Panc1 (cell line): ENCODE data around the gene DLG2. TPM values are rescaled to one million over a fixed set of nuclear protein-coding genes. Genes with fewer than 3 reads are reported as not detected.

Source experiments
- ATAC-seq: fragments of 200-7000 bp; cut with Tn5 transposase; 2 replicates; pipeline ENCODE4 v1.9.1; 2020; ENCODE audit warnings: mild to moderate bottlenecking, moderate library complexity
- BruUV-seq: library from RNA; stranded (reverse); fragments of 400-500 nt; replicated peaks from 2 replicates; lab custom pipeline; 2021; lab: Mats Ljungman, UMichigan
- CTCF ChIA-PET: fragments of 300-600 bp; sonication (Branson Sonifier 250); formaldehyde crosslinking; loops from one replicate; lab custom pipeline; 2022; ENCODE audit warnings: antibody characterized with exemption; lab: Charles Lee
- POLR2A ChIA-PET: fragments of 300-600 bp; sonication (Branson Sonifier 250); formaldehyde crosslinking; loops from one replicate; lab custom pipeline; 2022; ENCODE audit warnings: antibody characterized with exemption; lab: Charles Lee
- DNase-seq: peaks from one replicate; pipeline ENCODE4 v3.0.0-alpha.2; 2010; ENCODE audit warnings: low read depth, low spot score
- H3K27ac ChIP-seq: 2 replicates; pipeline ENCODE4 v1.5.1; 2011; ENCODE audit warnings: mild to moderate bottlenecking, low read length, inconsistent platforms
- H3K27me3 ChIP-seq: fragments of 200-500 bp; sonication (Bioruptor generic); 2 replicates; pipeline ENCODE4 v1.6.0; 2014; ENCODE audit warnings: low read length, inconsistent platforms; ENCODE audit not compliant: control insufficient read depth, insufficient read depth
- H3K36me3 ChIP-seq: fragments of 200-500 bp; sonication (Bioruptor generic); 2 replicates; pipeline ENCODE4 v1.5.1; 2014; ENCODE audit warnings: inconsistent platforms, mild to moderate bottlenecking, low read length, moderate library complexity; ENCODE audit not compliant: control insufficient read depth, insufficient read depth
- H3K4me1 ChIP-seq: 2 replicates; pipeline ENCODE4 v1.5.1; 2011; ENCODE audit warnings: inconsistent platforms, mild to moderate bottlenecking, low read length, moderate library complexity; ENCODE audit not compliant: control insufficient read depth, insufficient read depth
- H3K4me3 ChIP-seq, 2 experiments: 2 replicates each; pipeline ENCODE4 v1.5.1; 2011 to 2012; ENCODE audit warnings: low read depth in 2 of 2, low read length in 2 of 2, mild to moderate bottlenecking in 2 of 2, inconsistent platforms in 1 of 2, moderate library complexity in 1 of 2
- H3K9me3 ChIP-seq: fragments of 200-500 bp; sonication (Bioruptor generic); 2 replicates; pipeline ENCODE4 v1.5.1; 2014; ENCODE audit warnings: low read depth, mild to moderate bottlenecking, inconsistent platforms, low read length, moderate library complexity; ENCODE audit not compliant: control insufficient read depth, insufficient read depth
- POLR2AphosphoS5 ChIP-seq: IDR thresholded peaks from 2 replicates; pipeline ENCODE4 v1.6.1; 2012; ENCODE audit warnings: mild to moderate bottlenecking, low read depth, low read length, moderate library complexity
- SIN3A ChIP-seq: IDR thresholded peaks from 2 replicates; pipeline ENCODE4 v1.6.1; 2012; ENCODE audit warnings: low read depth, mild to moderate bottlenecking, low read length, moderate library complexity, borderline replicate concordance; ENCODE audit not compliant: insufficient read depth
- TCF7L2 ChIP-seq: IDR thresholded peaks from 2 replicates; pipeline ENCODE4 v1.6.1; 2011; ENCODE audit warnings: mild to moderate bottlenecking, low read depth, low read length, inconsistent platforms
- in situ Hi-C: cut with HindIII; loops from 2 replicates; pipeline ENCODE4 v1.10.0; 2016; ENCODE audit warnings: low sequenced_read_pairs, low pct_unique_long_range_greater_than_20kb
- intact Hi-C: fragments of 100-400 bp; cut with micrococcal nuclease; formaldehyde crosslinking; loops from one replicate; pipeline ENCODE4 v1.10.0; 2022; ENCODE audit not compliant: unreplicated experiment
- total RNA-seq: library from RNA; stranded (reverse); gene quantifications from one replicate; pipeline ENCODE4 v1.2.1, GENCODE V29; 2021; ENCODE audit not compliant: unreplicated experiment
- TF ChIP-seq, protein P1 (sequence below): fragments of 450-650 bp; IDR thresholded peaks from 2 replicates; pipeline ENCODE4 v1.5.1; 2017; ENCODE audit warnings: mild to moderate bottlenecking
- TF ChIP-seq, protein P2 (sequence below), 2 experiments: IDR thresholded peaks; 2 replicates each; pipeline ENCODE4 v1.6.1; 2011 to 2012; ENCODE audit warnings: low read depth in 2 of 2, control low read depth in 1 of 2, low read length in 1 of 2, mild to moderate bottlenecking in 1 of 2, moderate library complexity in 1 of 2; ENCODE audit not compliant: insufficient read depth in 1 of 2

The DLG2 gene
- total RNA-seq, 1 experiment from 2014 or later: 4.2 TPM

DNA sequence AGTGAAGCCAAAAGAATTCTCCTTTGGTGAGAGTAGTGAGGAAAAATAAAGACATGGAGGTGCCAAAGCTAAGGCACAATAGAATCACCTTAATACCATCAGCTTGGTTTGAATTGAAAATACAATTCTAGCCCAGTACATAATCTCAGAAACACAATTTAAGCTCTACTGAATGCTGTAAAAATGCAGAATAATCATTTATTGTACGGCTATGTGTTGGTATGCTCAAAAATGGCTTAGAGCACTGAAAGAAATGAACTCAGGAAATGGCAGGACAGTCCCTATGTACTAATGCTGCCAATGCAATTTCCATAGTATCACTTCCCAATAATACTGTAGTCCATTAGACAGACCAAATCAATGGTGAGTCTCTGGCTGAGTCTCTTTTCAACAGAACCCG lies 798.5 kb downstream of the DLG2 start:
- in situ Hi-C loops: no loop called here
- DNase-seq (no peak), ATAC-seq (no peak)
- Histone ChIP-seq H3K4me1 (no peaks in the 10 kb centered on the region), H3K4me3 (no peak overlapping the region), H3K36me3 (no peaks in the 10 kb centered on the region), H3K27ac (no peak overlapping the region), H3K9me3 (no peaks in the 10 kb centered on the region), H3K27me3 (no peaks in the 10 kb centered on the region)
- ChIA-PET POLR2A (no interaction called here), CTCF (no interaction called here)
- TF ChIP-seq POLR2AphosphoS5 (no peak), TCF7L2 (no peak), SIN3A (no peak)
- TF ChIP-seq, protein P1, sequence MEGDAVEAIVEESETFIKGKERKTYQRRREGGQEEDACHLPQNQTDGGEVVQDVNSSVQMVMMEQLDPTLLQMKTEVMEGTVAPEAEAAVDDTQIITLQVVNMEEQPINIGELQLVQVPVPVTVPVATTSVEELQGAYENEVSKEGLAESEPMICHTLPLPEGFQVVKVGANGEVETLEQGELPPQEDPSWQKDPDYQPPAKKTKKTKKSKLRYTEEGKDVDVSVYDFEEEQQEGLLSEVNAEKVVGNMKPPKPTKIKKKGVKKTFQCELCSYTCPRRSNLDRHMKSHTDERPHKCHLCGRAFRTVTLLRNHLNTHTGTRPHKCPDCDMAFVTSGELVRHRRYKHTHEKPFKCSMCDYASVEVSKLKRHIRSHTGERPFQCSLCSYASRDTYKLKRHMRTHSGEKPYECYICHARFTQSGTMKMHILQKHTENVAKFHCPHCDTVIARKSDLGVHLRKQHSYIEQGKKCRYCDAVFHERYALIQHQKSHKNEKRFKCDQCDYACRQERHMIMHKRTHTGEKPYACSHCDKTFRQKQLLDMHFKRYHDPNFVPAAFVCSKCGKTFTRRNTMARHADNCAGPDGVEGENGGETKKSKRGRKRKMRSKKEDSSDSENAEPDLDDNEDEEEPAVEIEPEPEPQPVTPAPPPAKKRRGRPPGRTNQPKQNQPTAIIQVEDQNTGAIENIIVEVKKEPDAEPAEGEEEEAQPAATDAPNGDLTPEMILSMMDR: no peak
- TF ChIP-seq, protein P2, sequence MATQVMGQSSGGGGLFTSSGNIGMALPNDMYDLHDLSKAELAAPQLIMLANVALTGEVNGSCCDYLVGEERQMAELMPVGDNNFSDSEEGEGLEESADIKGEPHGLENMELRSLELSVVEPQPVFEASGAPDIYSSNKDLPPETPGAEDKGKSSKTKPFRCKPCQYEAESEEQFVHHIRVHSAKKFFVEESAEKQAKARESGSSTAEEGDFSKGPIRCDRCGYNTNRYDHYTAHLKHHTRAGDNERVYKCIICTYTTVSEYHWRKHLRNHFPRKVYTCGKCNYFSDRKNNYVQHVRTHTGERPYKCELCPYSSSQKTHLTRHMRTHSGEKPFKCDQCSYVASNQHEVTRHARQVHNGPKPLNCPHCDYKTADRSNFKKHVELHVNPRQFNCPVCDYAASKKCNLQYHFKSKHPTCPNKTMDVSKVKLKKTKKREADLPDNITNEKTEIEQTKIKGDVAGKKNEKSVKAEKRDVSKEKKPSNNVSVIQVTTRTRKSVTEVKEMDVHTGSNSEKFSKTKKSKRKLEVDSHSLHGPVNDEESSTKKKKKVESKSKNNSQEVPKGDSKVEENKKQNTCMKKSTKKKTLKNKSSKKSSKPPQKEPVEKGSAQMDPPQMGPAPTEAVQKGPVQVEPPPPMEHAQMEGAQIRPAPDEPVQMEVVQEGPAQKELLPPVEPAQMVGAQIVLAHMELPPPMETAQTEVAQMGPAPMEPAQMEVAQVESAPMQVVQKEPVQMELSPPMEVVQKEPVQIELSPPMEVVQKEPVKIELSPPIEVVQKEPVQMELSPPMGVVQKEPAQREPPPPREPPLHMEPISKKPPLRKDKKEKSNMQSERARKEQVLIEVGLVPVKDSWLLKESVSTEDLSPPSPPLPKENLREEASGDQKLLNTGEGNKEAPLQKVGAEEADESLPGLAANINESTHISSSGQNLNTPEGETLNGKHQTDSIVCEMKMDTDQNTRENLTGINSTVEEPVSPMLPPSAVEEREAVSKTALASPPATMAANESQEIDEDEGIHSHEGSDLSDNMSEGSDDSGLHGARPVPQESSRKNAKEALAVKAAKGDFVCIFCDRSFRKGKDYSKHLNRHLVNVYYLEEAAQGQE (IDR thresholded peaks at IDR 0.05; ENCODE audit: insufficient read depth in 1 of 2, low read depth in 2 of 2, low read length in 1 of 2): no peak
- no TSS peak for BruUV-seq
- intact Hi-C loops: no loop called here

DNA sequence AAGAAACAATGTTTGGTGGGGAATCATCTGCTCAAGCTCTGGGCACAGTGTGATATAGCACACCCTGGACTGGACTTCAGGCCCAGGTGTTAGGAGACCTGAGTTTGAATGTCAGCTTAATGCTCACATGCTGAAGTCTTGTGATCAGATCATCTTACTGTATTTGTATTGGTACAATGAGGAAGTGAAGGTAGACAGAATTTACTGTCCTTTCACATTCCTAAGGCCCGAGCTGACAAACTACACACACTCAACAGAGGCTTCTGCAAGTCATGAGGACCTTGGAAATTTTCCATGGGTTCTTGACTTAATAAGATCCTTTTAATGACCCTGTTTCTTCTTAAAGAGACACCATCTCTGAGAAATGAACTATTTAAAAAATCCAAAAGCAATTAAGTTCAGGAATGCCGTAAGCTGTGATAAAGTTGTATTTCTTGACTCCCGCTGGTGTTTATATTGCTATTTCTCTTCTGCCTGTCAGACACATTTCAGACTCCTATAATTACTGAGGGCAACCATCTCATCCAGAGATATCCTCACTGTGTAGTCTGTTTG lies 802.0 kb downstream of the DLG2 start:
- Histone ChIP-seq H3K4me1 (no peaks in the 10 kb centered on the region), H3K4me3 (no peak overlapping the region), H3K36me3 (no peaks in the 10 kb centered on the region), H3K27me3 (no peaks in the 10 kb centered on the region), H3K27ac (no peak overlapping the region), H3K9me3 (no peaks in the 10 kb centered on the region)
- ChIA-PET POLR2A (no interaction called here), CTCF (no interaction called here)
- no TSS peak for BruUV-seq
- in situ Hi-C loops (no loop called here), intact Hi-C loops (no loop called here)
- ATAC-seq: no peak
- DNase-seq: no peak
- TF ChIP-seq TCF7L2 (no peak), POLR2AphosphoS5 (no peak), SIN3A (no peak)
- TF ChIP-seq, protein P1: no peak
- TF ChIP-seq, protein P2 (IDR thresholded peaks at IDR 0.05; ENCODE audit: insufficient read depth in 1 of 2, low read depth in 2 of 2, low read length in 1 of 2): no peak
